ENCODE measurements around the gene SAXO2. TPM values are rescaled to one million over a fixed set of nuclear protein-coding genes. Genes with fewer than 3 reads are reported as not detected.
"Not testable (repeated sequence)": the region's sequence is repeated elsewhere in the genome, so short reads cannot be mapped to it uniquely, and the experiment has no call there.

The SAXO2 gene
- total and polyA plus RNA-seq, 12 donors = 0.25 to 4.5 (median 2.7) TPM

GRCh38 chr15:82294061-82294690 lies 31.6 kb downstream of the SAXO2 start:
- Histone ChIP-seq H3K9me3 (peaks cover 0 to 7% (median 0%) of the 10 kb centered on the region in 11 donors), H3K27me3 (peaks cover 0 to 6% (median 0%) of the 10 kb centered on the region in 7 donors), H3K4me1 (peaks cover 0 to 7% (median 0%) of the 10 kb centered on the region in 9 donors), H3K4me3 (no peak overlapping the region), H3K36me3 (no peaks in the 10 kb centered on the region), H3K27ac (no peak overlapping the region)
- no peak for ATAC-seq
- intact Hi-C loops (cut with DNase I) = no loop called here
- no peak for DNase-seq
- 58 to 60% methylated on average over 11 of the region's 11 CpGs for WGBS, 2 donors
- no peak for TF ChIP-seq CTCF (IDR thresholded peaks at IDR 0.05)

GRCh38 chr15:82297546-82297945 lies 34.9 kb downstream of the SAXO2 start:
- no peaks in the 10 kb centered on the region for H3K36me3 ChIP-seq
- WGBS, 2 donors = 94 to 99% methylated on average over 5 of the region's 5 CpGs
- DNase-seq (no peak), ATAC-seq (no peak)
- peaks cover 0 to 6% (median 0%) of the 10 kb centered on the region in 7 donors for H3K27me3 ChIP-seq
- no peak for TF ChIP-seq CTCF (IDR thresholded peaks at IDR 0.05)
- H3K4me3 ChIP-seq = no peak overlapping the region
- H3K9me3 ChIP-seq = no peaks in the 10 kb centered on the region
- H3K4me1 ChIP-seq = peaks cover 0 to 11% (median 2%) of the 10 kb centered on the region in 9 donors
- no peak overlapping the region for H3K27ac ChIP-seq
- intact Hi-C loops (cut with DNase I) = no loop called here

GRCh38 chr15:82298032-82298431 lies 35.4 kb downstream of the SAXO2 start:
- H3K9me3 ChIP-seq = no peaks in the 10 kb centered on the region
- H3K36me3 ChIP-seq = no peaks in the 10 kb centered on the region
- intact Hi-C loops (cut with DNase I) = no loop called here
- no peak for TF ChIP-seq CTCF (IDR thresholded peaks at IDR 0.05)
- H3K4me1 ChIP-seq = peaks cover 0 to 11% (median 2%) of the 10 kb centered on the region in 9 donors
- peaks cover 0 to 6% (median 0%) of the 10 kb centered on the region in 7 donors for H3K27me3 ChIP-seq
- ATAC-seq (no peak), DNase-seq (no peak)
- no peak overlapping the region for H3K4me3 ChIP-seq
- no peak overlapping the region for H3K27ac ChIP-seq
- 94% methylated on average over 13 of the region's 13 CpGs for WGBS, 2 donors

GRCh38 chr15:82298520-82298919 lies 35.9 kb downstream of the SAXO2 start:
- WGBS, 2 donors = 22 to 28% methylated on average over 44 of the region's 44 CpGs
- no peak for DNase-seq

GRCh38 chr15:82299511-82299914 lies 36.9 kb downstream of the SAXO2 start:
- H3K27ac ChIP-seq; H3K9me3 ChIP-seq; ATAC-seq; intact Hi-C loops (cut with DNase I); DNase-seq; H3K36me3 ChIP-seq; H3K27me3 ChIP-seq; H3K4me3 ChIP-seq: not testable (repeated sequence)
- H3K4me1 ChIP-seq = peaks cover 0 to 11% (median 2%) of the 10 kb centered on the region in 9 donors
- WGBS, 2 donors = 67 to 73% methylated on average over 3 of the region's 6 CpGs

More at GRCh38 chr15:82298520-82298919, 35.9 kb downstream of the SAXO2 start:
- H3K4me1 ChIP-seq = peaks cover 0 to 11% (median 2%) of the 10 kb centered on the region in 9 donors
- peaks cover 0 to 6% (median 0%) of the 10 kb centered on the region in 7 donors for H3K27me3 ChIP-seq
- peak overlapping the region in 1 of 10 donors; percentile 18 for H3K4me3 ChIP-seq
- intact Hi-C loops (cut with DNase I) = no loop called here
- no peak for TF ChIP-seq CTCF (IDR thresholded peaks at IDR 0.05)
- H3K27ac ChIP-seq = no peak overlapping the region
- no peak for ATAC-seq
- no peaks in the 10 kb centered on the region for H3K36me3 ChIP-seq
- no peaks in the 10 kb centered on the region for H3K9me3 ChIP-seq

- WGBS, 2 donors = 50 to 56% methylated on average over 6 of the region's 6 CpGs
- Histone ChIP-seq H3K27ac (peak overlapping the region in 2 of 10 donors; percentile 27 to 31), H3K4me1 (peaks cover 0 to 11% (median 2%) of the 10 kb centered on the region in 9 donors)
- H3K36me3 ChIP-seq; H3K4me3 ChIP-seq; H3K9me3 ChIP-seq; H3K27me3 ChIP-seq; intact Hi-C loops (cut with DNase I): not testable (repeated sequence)
- DNase-seq = peak; percentile 17 to 42
- peak; percentile 29 to 92 (median 88) for ATAC-seq
Measured at GRCh38 chr15:82300326-82300725, 37.7 kb downstream of the SAXO2 start.
